Stimulated activated CD4-positive, alpha-beta T cell treated with anti-CD3 and anti-CD28 coated beads, TNF-alpha, amount 100 ng/mL, for 48 hours (primary cell): ENCODE results near the gene CDH22.

Experiments used
- DNase-seq, 3 donors: peaks; one replicate each; pipeline ENCODE4 v3.0.0-alpha.2; 2020; ENCODE audit warnings: low read depth in 3 of 3

The CDH22 gene

DNA sequence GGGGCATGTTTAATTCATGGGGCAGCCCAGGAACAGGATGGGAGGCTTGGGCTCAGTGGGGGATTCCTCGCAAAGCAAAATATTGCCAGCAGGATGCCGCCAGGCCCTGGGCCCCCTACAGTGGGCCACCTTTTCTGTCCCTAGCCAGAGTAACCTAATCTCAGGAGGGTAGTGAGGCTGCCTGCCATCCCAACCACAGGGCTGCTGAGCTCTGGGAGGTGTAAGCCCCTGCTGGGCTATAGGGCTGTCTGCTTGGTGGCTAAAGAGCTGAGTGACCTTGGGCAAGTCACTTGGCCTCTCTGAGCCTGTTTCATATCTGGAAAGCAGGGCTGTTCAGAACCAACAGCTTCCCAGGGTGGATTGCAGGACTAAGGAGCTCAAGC, 35.7 kb upstream of the CDH22 start:
- DNase-seq, result no peak

DNA sequence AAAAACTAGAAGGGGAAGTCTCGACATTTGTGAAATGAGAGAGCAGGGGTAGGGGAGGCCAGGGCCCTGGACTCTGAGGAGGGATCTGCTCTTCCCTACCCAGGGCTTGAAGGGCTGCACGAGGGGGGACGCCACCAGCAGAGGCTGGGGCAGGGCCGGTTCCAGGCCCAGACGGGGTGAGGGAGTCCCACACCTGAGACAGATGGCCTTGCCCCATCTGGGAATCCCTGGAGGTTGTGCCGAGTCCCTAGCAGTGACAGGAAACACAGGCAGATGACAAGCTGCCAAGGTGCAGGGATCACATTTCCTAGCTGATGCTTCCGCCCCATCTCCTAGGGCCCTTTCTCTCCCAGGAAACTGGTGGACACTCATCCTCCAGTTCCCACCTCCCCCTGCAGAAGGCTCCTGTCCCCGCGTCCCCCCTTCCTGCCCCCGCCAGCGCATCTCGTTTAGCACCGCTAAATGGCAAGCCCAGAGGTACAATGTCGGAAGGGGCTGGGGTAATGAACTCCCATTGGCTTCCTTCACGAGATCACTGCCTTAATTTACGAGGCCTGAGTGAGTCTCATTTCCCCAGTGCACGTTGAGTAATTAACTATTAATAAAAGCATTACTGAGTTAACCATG, 35.2 kb upstream of the CDH22 start:
- no peak for DNase-seq

DNA sequence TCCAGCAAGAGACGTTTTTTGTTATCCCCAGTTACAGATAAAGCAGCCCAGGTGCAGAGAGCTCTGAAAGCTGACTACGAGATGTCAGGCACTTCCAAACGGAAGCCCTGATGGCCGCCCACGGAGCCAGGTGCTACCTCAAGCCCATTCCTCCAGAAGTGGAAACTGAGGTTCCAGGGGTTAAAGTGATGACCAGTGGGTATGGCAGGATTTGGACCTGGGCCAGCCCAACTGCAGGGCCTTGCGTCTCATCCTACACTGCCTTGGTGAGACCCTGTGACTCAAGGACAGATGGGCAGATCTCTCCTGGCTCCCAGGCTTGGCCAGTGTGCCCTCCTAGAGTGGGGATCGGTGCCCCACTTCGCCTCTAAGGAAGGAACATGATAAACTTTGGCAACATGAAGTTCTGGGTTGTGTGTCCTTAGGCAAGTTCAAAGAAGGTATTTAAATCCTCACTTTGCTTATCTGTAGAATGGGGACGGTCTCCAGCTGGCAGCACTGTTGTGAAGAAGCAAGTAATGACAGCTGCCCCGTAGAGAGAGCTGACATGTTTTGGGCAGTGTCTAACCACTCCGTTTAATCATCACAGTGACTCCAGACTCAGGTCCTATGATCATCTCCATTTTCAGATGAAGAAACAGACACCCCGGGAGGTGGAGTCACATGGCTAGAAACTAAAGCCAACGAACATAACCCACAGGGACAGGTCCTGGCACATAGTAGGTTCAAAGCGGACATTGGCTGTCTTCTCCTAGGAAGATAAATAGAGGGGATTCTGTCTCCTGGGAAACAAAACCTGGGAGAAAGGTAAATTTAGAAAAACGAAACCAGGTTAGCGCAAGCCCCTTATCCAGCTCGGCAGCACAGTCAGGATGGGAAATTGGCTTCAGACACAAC, 34.4 kb upstream of the CDH22 start:
- no peak for DNase-seq

DNA sequence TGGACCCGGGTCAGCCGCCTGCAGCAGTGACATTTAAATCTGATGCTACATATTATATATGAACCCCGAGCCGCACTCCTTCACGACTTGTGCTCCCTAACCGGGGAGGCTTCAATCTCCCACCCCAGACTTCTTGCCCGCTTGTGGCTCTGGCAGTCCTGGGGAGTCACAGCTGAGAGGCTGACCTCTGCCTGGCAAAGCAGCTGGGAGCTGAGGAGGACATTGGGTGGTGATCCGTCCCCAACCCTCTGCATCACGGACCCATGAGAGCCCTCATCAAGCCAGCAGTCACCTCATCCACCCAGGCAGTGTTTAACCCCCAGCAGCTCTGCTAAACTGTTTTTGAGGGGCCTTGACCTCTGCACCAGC, 33.7 kb upstream of the CDH22 start:
- no peak for DNase-seq

- DNase-seq, result no peak
Observed at GRCh38 chr20:46341074-46342009, 33.0 kb upstream of the CDH22 start.

GRCh38 chr20:46339037-46339436, 30.7 kb upstream of the CDH22 start:
- no peak for DNase-seq

DNA sequence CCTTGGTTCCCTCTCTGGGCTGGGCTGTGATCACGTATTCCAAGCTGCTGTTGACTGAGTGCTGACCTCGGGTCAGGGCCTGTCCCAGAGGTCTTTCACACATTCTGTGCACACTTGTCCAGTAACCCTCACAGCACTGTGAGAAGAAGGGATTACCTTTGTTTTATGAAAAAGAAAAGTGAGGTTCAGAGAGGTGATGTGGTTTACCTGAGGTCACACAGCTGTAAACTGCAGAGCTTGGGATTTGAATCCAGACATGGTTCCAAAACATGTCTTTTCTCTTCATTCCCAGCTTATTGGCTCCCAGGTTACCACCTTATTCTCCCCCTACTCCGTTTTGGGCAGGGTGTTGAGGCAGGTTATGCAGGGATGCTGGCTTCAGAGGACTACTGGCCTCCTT, 28.4 kb upstream of the CDH22 start:
- DNase-seq, result no peak

- no peak for DNase-seq
Observed at GRCh38 chr20:46334303-46334904, 26.1 kb upstream of the CDH22 start.

GRCh38 chr20:46333161-46333991, 25.1 kb upstream of the CDH22 start:
- DNase-seq, result no peak

- no peak for DNase-seq
Observed at GRCh38 chr20:46332373-46333160, 24.3 kb upstream of the CDH22 start.

- DNase-seq, result no peak
Observed at GRCh38 chr20:46331611-46332361, 23.5 kb upstream of the CDH22 start.

- no peak for DNase-seq
Observed at GRCh38 chr20:46330831-46331371, 22.6 kb upstream of the CDH22 start.

DNA sequence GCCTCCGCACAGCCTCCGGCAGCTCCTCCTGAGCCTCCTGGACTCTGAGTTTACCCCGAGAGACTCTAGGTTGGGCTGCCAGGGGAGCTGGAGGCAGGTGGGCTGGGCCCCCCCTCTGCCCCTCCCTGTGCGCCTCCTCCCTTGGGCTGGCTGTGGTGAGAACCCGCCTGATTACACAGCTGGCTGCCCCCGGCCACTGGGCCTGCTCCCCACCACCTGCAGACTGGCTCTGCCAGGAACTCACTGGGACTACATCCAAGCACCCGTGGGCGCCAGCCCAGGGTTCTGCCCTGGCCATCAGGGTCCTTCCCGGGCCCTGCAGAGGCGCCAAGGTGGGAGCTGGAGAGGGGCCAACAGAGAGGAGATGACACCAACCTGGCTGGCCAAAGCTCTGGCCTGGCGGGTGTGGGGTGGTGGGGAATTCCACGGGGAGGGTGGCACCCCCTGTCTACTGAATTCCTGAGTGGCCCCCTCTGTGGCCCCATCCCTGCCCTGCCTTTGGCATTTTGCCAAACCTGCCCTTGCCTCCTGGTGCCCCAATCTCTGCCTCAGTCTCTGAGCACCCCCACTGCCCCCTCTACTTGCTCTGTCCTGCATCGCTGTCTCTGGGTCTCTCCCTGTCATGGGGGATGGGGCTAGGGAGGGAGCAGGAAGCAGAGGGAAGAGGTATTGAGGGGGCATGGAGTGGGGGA, 21.9 kb upstream of the CDH22 start:
- no peak for DNase-seq

DNA sequence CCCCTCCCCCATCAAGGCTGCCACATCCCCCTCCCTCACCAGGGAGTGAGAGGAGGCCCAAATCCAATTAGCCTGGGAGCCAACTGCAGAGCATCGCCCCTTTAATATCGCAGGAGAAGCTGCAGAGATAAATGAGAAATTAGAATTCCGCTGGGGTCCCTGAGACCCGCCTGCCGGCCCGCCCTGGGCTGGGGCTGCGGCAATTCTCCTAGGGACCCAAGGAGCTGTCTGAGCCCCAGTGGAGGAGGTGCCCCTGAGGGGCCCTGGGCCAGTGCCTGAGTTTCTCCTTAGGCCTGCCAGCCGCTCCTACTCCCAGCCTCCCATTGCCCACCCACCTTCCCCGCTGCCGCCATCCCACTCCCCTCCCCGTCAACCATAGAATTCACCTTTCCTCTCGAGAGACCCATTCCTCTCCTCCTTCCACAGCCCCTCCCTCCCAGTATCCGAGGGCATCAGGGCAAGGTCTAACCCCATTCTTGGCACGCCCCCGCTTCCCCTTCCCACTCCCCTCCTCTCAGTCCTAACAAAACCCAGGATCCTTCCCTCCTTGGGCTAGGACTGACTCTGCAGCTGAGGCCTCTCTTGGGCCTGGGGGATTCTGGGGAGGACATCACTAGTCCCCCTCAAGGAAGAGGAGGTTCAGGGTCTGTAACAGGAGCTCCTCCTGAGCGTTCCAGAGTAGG, 20.0 kb upstream of the CDH22 start:
- DNase-seq, result no peak

DNA sequence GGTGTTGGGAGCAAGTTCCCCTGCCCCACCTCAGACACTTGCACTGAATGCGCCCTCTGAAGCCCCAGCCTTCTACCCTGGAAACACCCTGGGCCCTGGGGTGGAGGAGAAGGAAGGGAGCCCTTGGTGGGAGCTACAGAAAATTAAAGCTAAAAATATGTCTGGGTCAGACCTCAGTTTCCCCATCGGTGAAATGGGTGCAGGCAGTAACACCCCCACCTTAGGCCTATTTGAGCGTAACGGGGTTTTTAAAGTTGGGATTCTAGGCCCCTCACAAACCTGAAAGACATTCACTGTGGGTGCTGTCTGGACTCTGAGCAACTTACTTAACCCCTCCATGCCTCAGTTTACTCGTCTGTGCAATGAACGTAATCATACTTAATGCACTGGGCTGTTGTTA, 19.3 kb upstream of the CDH22 start:
- no peak for DNase-seq

DNA sequence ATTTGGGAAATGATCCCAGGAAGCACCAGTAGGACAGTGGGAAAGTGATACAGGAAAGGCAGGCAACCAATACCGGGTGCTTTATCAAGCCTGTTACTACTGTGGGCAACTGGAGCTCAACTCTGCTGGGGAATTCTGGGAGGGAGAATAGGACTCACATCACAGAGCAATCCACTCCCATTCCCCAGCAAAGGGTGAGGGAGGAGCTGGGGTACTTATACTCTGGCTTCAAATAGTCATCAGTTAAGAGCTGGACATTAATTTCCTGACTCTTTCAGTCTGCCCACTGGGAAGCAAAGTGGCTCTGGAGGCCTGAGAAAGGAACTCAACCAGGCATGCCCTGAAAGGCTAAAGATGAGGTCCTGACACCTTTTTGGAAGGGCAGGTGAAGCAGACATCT, 17.5 kb upstream of the CDH22 start:
- DNase-seq, result no peak

GRCh38 chr20:46324960-46325703, 16.8 kb upstream of the CDH22 start:
- no peak for DNase-seq
